ENCODE measurements around the gene ZCCHC24.

The ZCCHC24 gene

GRCh38 chr10:79433324-79434222 is 11.9 kb downstream of the ZCCHC24 start:
- in situ Hi-C loops (cut with MboI; ENCODE audit: low sequenced_read_pairs): no loop called here

DNA sequence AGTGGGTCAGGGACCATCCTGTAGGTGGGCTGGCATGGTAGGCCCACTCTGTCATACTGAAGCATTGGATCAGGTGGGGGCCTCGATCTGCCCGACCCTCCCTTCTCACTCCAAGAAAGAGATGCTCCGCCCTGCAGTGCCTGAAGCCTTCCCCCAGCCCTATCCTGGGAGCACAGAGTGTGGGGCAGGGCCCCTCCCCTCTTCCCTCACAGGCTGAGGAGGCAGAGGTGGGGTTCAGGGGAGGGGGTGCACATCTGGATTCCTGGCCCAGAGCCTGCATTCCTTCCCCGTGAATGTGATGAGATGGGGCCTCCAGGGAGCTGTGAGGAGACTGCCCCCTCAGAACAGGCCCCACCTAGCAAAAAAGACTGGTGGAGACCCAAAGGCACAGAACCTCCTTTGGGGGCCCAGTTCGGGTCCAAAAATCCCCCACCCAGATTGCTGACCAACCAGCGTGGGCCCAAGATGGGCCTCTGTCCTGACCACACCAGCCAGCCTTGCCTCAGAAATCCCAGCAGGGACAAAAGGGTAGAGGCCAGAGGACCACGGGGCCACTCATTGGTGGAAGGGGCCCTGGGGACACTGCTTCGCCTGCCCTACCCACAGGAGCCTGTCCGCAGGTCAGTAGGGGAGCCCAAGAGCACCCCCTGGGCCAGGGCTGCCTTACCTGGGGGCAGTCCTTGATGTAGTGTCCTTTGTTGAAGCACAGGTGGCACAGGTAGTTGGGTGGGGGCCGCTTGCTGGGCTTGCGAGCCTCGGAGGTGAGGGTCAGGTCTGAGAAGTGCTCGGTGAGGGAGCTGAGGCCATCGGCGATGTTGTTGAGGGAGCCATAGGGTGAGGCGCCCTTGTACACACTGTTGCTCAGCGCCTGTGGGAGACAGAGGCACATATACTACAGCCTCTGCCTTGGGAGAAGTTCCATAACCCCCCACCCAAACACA is 13.3 kb downstream of the ZCCHC24 start:
- in situ Hi-C loops (cut with MboI; ENCODE audit: low sequenced_read_pairs): no loop called here

- in situ Hi-C loops (cut with MboI; ENCODE audit: low sequenced_read_pairs): no loop called here
These were observed 14.0 kb downstream of the ZCCHC24 start for GRCh38 chr10:79431428-79431827.

DNA sequence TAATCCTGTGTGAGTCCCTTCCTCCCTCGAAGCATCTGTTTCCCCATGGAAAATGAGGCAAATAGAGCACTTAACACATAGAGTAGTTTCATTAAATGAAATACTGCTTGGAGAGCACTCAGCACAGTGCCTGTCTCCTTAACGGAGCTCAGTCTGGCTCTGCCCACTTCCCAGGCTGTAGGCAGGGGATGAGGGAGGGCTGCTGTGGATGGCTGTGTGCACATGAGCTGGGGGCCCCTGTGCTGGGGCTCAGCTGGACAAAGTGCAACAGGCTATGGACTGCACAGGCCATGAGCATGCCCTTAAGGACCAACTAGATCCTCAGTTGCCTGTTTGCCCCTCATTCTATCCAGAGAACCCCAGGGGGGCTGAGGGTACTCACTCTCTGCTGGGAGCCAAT is 14.5 kb downstream of the ZCCHC24 start:
- in situ Hi-C loops (cut with MboI; ENCODE audit: low sequenced_read_pairs): no loop called here

DNA sequence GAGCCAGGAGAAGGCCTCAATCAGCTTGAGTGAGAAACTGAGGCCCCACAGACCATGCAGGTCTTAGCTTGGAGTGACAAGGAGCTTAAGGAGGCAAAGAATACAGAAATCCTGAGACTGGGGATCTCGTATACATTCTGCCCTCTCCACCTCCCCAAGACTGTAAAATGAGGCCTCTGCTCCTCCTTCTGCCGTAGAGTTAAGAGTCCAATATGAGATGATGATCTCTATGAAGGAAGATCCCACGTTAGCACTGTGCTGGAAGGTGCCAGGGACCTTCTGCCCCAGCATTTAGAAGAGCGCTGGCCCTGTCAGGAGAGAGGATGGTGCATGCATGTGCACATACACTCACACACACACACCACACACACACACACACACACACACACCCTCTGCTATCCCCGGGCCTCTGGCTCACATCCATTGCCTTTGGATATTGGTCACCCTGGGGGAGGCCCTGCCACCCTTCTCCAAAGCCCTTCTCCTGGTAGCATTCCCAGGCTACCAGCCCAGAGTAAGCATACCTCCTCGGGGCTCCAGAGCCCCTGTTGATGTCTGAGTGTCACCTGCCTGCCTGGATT is 15.0 kb downstream of the ZCCHC24 start:
- in situ Hi-C loops (cut with MboI; ENCODE audit: low sequenced_read_pairs): no loop called here

GRCh38 chr10:79429751-79430150 is 15.7 kb downstream of the ZCCHC24 start:
- in situ Hi-C loops (cut with MboI; ENCODE audit: low sequenced_read_pairs): no loop called here

GRCh38 chr10:79427965-79428364 is 17.5 kb downstream of the ZCCHC24 start:
- in situ Hi-C loops (cut with MboI; ENCODE audit: low sequenced_read_pairs): no loop called here

DNA sequence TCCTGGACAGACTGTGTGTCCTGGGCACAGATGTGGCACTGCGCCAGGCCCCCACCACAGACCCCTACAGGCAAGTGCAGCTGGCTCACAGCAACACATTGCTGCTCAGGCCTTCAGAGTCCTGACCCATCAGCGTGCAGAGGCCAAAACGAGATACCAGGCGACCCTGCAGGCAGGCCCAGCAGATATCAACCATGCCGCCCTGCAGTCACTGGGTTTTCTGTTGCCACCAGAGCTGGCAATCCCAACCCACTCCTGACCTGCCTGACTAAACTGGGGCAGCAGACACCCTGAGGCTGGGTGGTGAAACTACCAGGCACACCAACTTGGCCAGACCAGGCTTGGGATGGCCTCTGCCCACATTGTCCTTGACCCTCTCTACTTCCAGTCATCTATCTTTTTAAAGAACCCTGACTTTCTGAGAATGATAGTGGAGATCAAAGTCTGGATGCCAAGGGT is 20.3 kb downstream of the ZCCHC24 start:
- in situ Hi-C loops (cut with MboI; ENCODE audit: low sequenced_read_pairs): no loop called here

DNA sequence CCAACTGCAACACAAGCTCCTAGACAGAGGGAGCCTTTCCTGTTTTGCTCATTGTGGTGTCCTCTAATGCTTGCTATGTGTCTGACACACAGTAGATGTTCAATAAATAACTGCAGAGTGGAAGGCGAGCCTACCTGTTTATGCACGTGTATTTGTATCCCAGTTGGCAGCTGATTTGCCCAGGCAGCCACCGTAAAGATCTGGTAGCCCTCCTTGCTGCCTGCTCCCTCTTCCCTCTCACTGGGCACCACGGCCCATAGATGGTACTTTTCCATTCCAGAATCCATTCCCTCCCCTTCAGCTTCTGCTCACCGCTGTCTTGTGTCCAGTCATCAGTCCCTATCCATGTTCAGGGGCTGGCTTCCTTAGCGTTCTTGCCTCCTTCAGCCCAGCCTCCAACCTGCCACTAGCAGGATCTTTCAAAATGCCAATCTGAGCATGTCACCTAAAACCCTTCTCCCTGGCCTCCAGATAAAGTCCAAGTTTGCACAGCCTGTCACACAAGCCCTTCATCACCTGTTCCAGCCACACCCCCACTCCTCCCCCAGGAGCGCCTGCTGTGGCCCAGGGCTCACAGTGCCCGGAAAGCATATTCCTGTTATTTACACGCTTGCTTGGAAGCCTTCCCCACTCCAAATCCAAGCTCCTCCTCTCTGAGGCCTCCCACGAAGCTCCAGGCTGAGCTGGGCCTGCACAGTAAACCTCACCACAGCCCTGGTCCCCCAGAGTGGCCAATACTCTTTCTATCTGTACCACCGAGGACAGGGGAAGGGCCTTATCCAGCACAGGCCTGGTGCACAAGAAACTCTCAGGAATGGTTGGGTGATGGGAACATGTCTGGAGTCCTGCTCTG is 21.0 kb downstream of the ZCCHC24 start:
- in situ Hi-C loops (cut with MboI; ENCODE audit: low sequenced_read_pairs): no loop called here

GRCh38 chr10:79422178-79422892 is 23.1 kb downstream of the ZCCHC24 start:
- in situ Hi-C loops (cut with MboI; ENCODE audit: low sequenced_read_pairs): no loop called here

- in situ Hi-C loops (cut with MboI; ENCODE audit: low sequenced_read_pairs): no loop called here
These were observed 24.3 kb downstream of the ZCCHC24 start for GRCh38 chr10:79420974-79421688.

DNA sequence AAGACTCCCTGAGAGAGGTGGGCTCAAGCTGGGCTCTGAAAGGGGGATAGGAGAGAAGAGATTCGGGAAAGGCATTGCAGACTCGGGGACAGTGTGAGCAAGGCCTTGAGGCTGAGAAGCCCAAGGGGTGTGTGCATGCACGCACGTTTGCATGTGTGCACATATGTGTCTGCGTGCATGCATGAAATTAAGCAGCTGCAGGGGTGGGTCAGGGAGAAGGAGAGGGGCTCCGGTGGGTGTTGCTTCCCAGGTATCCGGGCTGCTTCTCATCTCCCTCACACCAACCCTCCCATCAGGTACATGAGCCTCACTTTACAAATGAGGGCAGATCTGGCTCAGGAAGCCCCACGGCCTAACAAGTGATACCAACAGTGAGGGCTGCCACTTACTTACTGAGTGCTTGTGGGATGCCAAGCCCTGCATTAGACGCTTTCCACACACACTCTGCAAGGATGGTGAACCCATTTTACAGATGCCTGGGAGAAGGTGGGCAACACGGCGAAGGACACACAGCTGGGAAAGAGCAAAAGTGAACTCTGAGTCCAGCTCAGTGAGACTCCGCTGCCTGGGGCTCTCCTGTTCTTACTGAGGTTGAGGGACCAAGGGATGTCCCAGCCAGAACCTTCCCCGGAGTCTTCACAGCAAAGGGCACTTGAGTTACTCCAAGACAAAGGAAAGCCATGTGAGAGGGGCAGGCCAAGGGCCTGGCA is 26.4 kb downstream of the ZCCHC24 start:
- in situ Hi-C loops (cut with MboI; ENCODE audit: low sequenced_read_pairs): no loop called here

- in situ Hi-C loops (cut with MboI; ENCODE audit: low sequenced_read_pairs): no loop called here
These were observed 27.1 kb downstream of the ZCCHC24 start for GRCh38 chr10:79418274-79418673.

- in situ Hi-C loops (cut with MboI; ENCODE audit: low sequenced_read_pairs): no loop called here
These were observed 27.7 kb downstream of the ZCCHC24 start for GRCh38 chr10:79417731-79418130.

DNA sequence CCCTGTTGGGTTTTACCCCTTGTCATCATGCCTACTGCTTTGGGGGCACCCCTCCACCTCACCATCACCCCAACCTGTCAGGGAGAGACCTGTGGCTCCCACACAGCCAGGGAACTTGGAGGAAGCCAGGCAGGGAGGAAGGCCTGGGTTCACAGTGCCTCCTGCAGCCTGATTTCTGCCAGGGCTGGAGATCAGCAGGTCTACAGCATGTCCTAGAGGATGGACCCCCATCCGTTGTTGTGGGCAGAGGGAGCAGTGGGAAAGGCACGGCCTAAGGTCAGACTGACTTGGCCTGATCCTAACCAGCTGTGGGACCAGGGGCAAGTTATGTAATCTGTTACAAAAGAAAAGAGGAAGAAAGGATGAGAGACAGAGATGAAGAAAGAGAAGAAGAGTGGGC is 28.2 kb downstream of the ZCCHC24 start:
- in situ Hi-C loops (cut with MboI; ENCODE audit: low sequenced_read_pairs): no loop called here

- in situ Hi-C loops (cut with MboI; ENCODE audit: low sequenced_read_pairs): no loop called here
These were observed 28.7 kb downstream of the ZCCHC24 start for GRCh38 chr10:79416578-79417255.

GRCh38 chr10:79415736-79416577 is 29.5 kb downstream of the ZCCHC24 start:
- in situ Hi-C loops (cut with MboI; ENCODE audit: low sequenced_read_pairs): no loop called here

All from HL-60/S4 treated with retinoic acid at 250 ng/mL for 4 days and 3 days (cell line).